H9 (cell line): ENCODE data around the gene GAN. TPM values are rescaled to one million over a fixed set of nuclear protein-coding genes. Genes with fewer than 3 reads are reported as not detected.

Experiments
- DNase-seq: peaks from one replicate; pipeline ENCODE4 v3.0.0-alpha.2; 2017
- H2AFZ ChIP-seq: one replicate; pipeline ENCODE4 v1.6.1; 2013; ENCODE audit warnings: mild to moderate bottlenecking, low read length, control low read depth, moderate library complexity
- H2AK5ac ChIP-seq: 2 replicates; pipeline ENCODE4 v1.6.1; 2013; ENCODE audit warnings: low read length, control low read depth, mixed read lengths; ENCODE audit not compliant: insufficient read length
- H2BK120ac ChIP-seq: one replicate; pipeline ENCODE4 v1.6.1; 2013; ENCODE audit warnings: low read depth, mild to moderate bottlenecking, low read length, control low read depth, inconsistent platforms; ENCODE audit not compliant: poor library complexity, severe bottlenecking
- H2BK12ac ChIP-seq: 2 replicates; pipeline ENCODE4 v1.6.1; 2013; ENCODE audit warnings: low read length, control low read depth, mixed read lengths, low read depth; ENCODE audit not compliant: insufficient read length
- H2BK15ac ChIP-seq: 2 replicates; pipeline ENCODE4 v1.6.1; 2013; ENCODE audit warnings: low read depth, low read length, control low read depth
- H2BK20ac ChIP-seq: one replicate; pipeline ENCODE4 v1.6.1; 2013; ENCODE audit warnings: low read depth, mild to moderate bottlenecking, low read length, control low read depth, inconsistent platforms; ENCODE audit not compliant: poor library complexity, severe bottlenecking
- H2BK5ac ChIP-seq: 2 replicates; pipeline ENCODE4 v1.6.1; 2013; ENCODE audit warnings: low read length, control low read depth, mixed read lengths; ENCODE audit not compliant: insufficient read length
- H3K14ac ChIP-seq: 2 replicates; pipeline ENCODE4 v1.6.1; 2013; ENCODE audit warnings: low read length, control low read depth; ENCODE audit not compliant: insufficient read depth
- H3K18ac ChIP-seq: 2 replicates; pipeline ENCODE4 v1.6.1; 2013; ENCODE audit warnings: low read depth, mild to moderate bottlenecking, mixed read lengths, low read length, control low read depth; ENCODE audit not compliant: insufficient read length
- H3K23ac ChIP-seq: 2 replicates; pipeline ENCODE4 v1.6.1; 2013; ENCODE audit warnings: low read length, control low read depth, mixed read lengths, low read depth; ENCODE audit not compliant: insufficient read length
- H3K23me2 ChIP-seq: 2 replicates; pipeline ENCODE4 v1.6.1; 2013; ENCODE audit warnings: low read depth, mild to moderate bottlenecking, mixed read lengths, low read length, control low read depth; ENCODE audit not compliant: insufficient read length, poor library complexity, severe bottlenecking
- H3K27ac ChIP-seq: 2 replicates; pipeline ENCODE4 v1.5.1; 2013; ENCODE audit warnings: low read length, control low read depth, mixed read lengths, low read depth; ENCODE audit not compliant: insufficient read length
- H3K27me3 ChIP-seq: 2 replicates; pipeline ENCODE4 v1.6.1; 2013; ENCODE audit warnings: low read length, control low read depth, inconsistent platforms; ENCODE audit not compliant: insufficient read depth
- H3K4ac ChIP-seq: 2 replicates; pipeline ENCODE4 v1.6.1; 2013; ENCODE audit warnings: low read depth, mild to moderate bottlenecking, control low read depth, inconsistent platforms, low read length, moderate library complexity
- H3K4me1 ChIP-seq: 2 replicates; pipeline ENCODE4 v1.6.1; 2013; ENCODE audit warnings: low read length, control low read depth, inconsistent platforms; ENCODE audit not compliant: insufficient read depth
- H3K4me2 ChIP-seq: 2 replicates; pipeline ENCODE4 v1.6.1; 2013; ENCODE audit warnings: low read length, control low read depth, mixed read lengths; ENCODE audit not compliant: insufficient read length, insufficient read depth
- H3K56ac ChIP-seq: 2 replicates; pipeline ENCODE4 v1.6.1; 2013; ENCODE audit warnings: low read depth, mild to moderate bottlenecking, mixed read lengths, low read length, control low read depth; ENCODE audit not compliant: insufficient read length
- H3K79me1 ChIP-seq: 2 replicates; pipeline ENCODE4 v1.6.1; 2013; ENCODE audit warnings: low read depth, mild to moderate bottlenecking, moderate library complexity, low read length, control low read depth, inconsistent platforms; ENCODE audit not compliant: insufficient read depth, poor library complexity, severe bottlenecking
- H3K79me2 ChIP-seq: 2 replicates; pipeline ENCODE4 v1.6.1; 2013; ENCODE audit warnings: low read length, control low read depth, inconsistent platforms; ENCODE audit not compliant: insufficient read depth
- H3K9ac ChIP-seq: 2 replicates; pipeline ENCODE4 v1.6.1; 2013; ENCODE audit warnings: low read length, control low read depth, mixed read lengths; ENCODE audit not compliant: insufficient read length; ENCODE audit errors: extremely low read depth
- H3K9me3 ChIP-seq: one replicate; pipeline ENCODE4 v1.6.1; 2013; ENCODE audit warnings: low read depth, low read length, inconsistent platforms; ENCODE audit not compliant: control insufficient read depth
- H3T11ph ChIP-seq: one replicate; pipeline ENCODE4 v1.6.1; 2013; ENCODE audit warnings: mild to moderate bottlenecking, low read length, control low read depth, inconsistent platforms
- H4K20me1 ChIP-seq: one replicate; pipeline ENCODE4 v1.6.1; 2013; ENCODE audit not compliant: control insufficient read depth, insufficient read length, insufficient read depth
- H4K5ac ChIP-seq: 2 replicates; pipeline ENCODE4 v1.6.1; 2013; ENCODE audit warnings: low read depth, mild to moderate bottlenecking, mixed read lengths, low read length, control low read depth; ENCODE audit not compliant: insufficient read length
- H4K8ac ChIP-seq: replicated peaks from 2 replicates; pipeline ENCODE4 v1.6.1; 2013; ENCODE audit warnings: low read length, control low read depth, mixed read lengths, low read depth; ENCODE audit not compliant: insufficient read length
- H4K91ac ChIP-seq: 2 replicates; pipeline ENCODE4 v1.6.1; 2013; ENCODE audit warnings: low read depth, mild to moderate bottlenecking, moderate library complexity, mixed read lengths, low read length, control low read depth; ENCODE audit not compliant: insufficient read length
- H3K27ac Mint-ChIP-seq, 3 experiments: 2 replicates in 2 of 3; 3 replicates in 1 of 3; pipeline ENCODE4 v1.8.0; 2020 to 2021; ENCODE audit warnings: mixed read lengths in 3 of 3, mild to moderate bottlenecking in 1 of 3, moderate library complexity in 1 of 3
- H3K27me3 Mint-ChIP-seq: 2 replicates; pipeline ENCODE4 v1.8.0; 2021; ENCODE audit warnings: low read depth, mild to moderate bottlenecking, moderate library complexity, mixed read lengths
- H3K36me3 Mint-ChIP-seq, 3 experiments: 2 replicates in 2 of 3; 3 replicates in 1 of 3; pipeline ENCODE4 v1.8.0; 2020 to 2021; ENCODE audit warnings: low read depth in 3 of 3, mixed read lengths in 3 of 3; ENCODE audit not compliant: insufficient read depth in 1 of 3
- H3K4me1 Mint-ChIP-seq, 2 experiments: 2 replicates each; pipeline ENCODE4 v1.8.0; 2020; ENCODE audit warnings: mixed read lengths in 2 of 2
- H3K4me3 Mint-ChIP-seq, 2 experiments: 2 replicates in 1 of 2; 3 replicates in 1 of 2; pipeline ENCODE4 v1.8.0; 2020 to 2021; ENCODE audit warnings: mild to moderate bottlenecking in 2 of 2, mixed read lengths in 2 of 2, moderate library complexity in 1 of 2
- H3K9me3 Mint-ChIP-seq, 2 experiments: 2 replicates in 1 of 2; 3 replicates in 1 of 2; pipeline ENCODE4 v1.8.0; 2020; ENCODE audit warnings: mild to moderate bottlenecking in 2 of 2, mixed read lengths in 2 of 2, moderate library complexity in 1 of 2
- CTCF ChIP-seq: fragments of 200-600 bp; sonication (generic); conservative IDR thresholded peaks from 3 replicates; pipeline ENCODE4 v1.8.0; 2021; ENCODE audit warnings: antibody characterized with exemption, mild to moderate bottlenecking
- WGBS: extraction: QIAGEN DNeasy Blood & Tissue Kit; methylation state at CpG from one replicate; pipeline ENCODE4 v1.1.7; 2013; ENCODE audit warnings: missing lambda C conversion rate, low lambda C conversion rate, mixed read lengths; ENCODE audit not compliant: insufficient read length; ENCODE audit errors: extremely low coverage; 5-methylcytosine and 5-hydroxymethylcytosine counted together
- total RNA-seq: library from RNA; stranded (reverse); gene quantifications from 2 replicates; pipeline ENCODE4 v1.2.1, GENCODE V29; 2021

The GAN gene
- total RNA-seq, 1 experiment from 2014 or later, result 20.9 TPM

GRCh38 chr16:81429045-81429521 is 114.3 kb downstream of the GAN start:
- Histone ChIP-seq H3K27me3 (no peaks in the 10 kb centered on the region; the same call in 1 of the 2 replicates), H3K9me3 (no peaks in the 10 kb centered on the region), H3T11ph (no peak overlapping the region), H2BK20ac (no peak overlapping the region), H3K56ac (no peak overlapping the region), H2BK120ac (no peak overlapping the region), H3K4me1 (no peaks in the 10 kb centered on the region; the same call in 1 of the 2 replicates), H2AK5ac (no peak overlapping the region), H3K79me1 (no peaks in the 10 kb centered on the region), H3K27ac (no peak overlapping the region), H3K14ac (peak overlapping the region; percentile 14), H3K79me2 (no peaks in the 10 kb centered on the region), H4K8ac (no peak overlapping the region), H3K23me2 (no peaks in the 10 kb centered on the region), H2BK5ac (no peak overlapping the region), H2BK15ac (no peak overlapping the region), H4K91ac (no peak overlapping the region), H4K20me1 (no peaks in the 10 kb centered on the region), H4K5ac (no peak overlapping the region), H3K18ac (no peak overlapping the region), H3K4ac (no peak overlapping the region), H3K9ac (no peak overlapping the region), H2AFZ (peak overlapping the region; percentile 76), H3K4me2 (no peak overlapping the region), H3K23ac (no peak overlapping the region), H2BK12ac (no peak overlapping the region)
- peak; percentile 75 for TF ChIP-seq CTCF
- peaks cover 13 to 18% of the 10 kb centered on the region in 2 experiments for H3K4me1 Mint-ChIP-seq
- no peaks in the 10 kb centered on the region for H3K36me3 Mint-ChIP-seq
- DNase-seq, result peak; percentile 81
- WGBS, result no CpG with 5 or more reads among the region's 3 CpGs
- H3K27ac Mint-ChIP-seq, result peak overlapping the region in 2 of 3 experiments; percentile 14 to 78; a peak in 2 of 7 replicates
- H3K9me3 Mint-ChIP-seq, result no peaks in the 10 kb centered on the region
- peaks cover 2% of the 10 kb centered on the region; the same call in 1 of the 2 replicates for H3K27me3 Mint-ChIP-seq
- H3K4me3 Mint-ChIP-seq, result no peak overlapping the region
